Coronary artery (tissue), 2 donors: ENCODE results near the gene FAR2.

Experiments used
- DNase-seq: peaks from one replicate; pipeline ENCODE4 v3.0.0-alpha.2; 2017; ENCODE audit warnings: low spot score
- H3K27ac ChIP-seq, 2 donors: fragments of 200-600 bp; sonication (generic); one replicate each; pipeline ENCODE4 v1.5.1; 2016 to 2019
- H3K4me3 ChIP-seq: fragments of 200-600 bp; sonication (generic); 2 replicates; pipeline ENCODE4 v1.5.1; 2016; ENCODE audit warnings: mild to moderate bottlenecking, moderate library complexity
- CTCF ChIP-seq: fragments of 200-600 bp; sonication (generic); IDR thresholded peaks from one replicate; pipeline ENCODE4 v1.5.1; 2019; ENCODE audit warnings: antibody characterized with exemption

The FAR2 gene

GRCh38 chr12:29264424-29264823 is 115.3 kb downstream of the FAR2 start:
- TF ChIP-seq CTCF = no peak
- Histone ChIP-seq H3K4me3 (no peak overlapping the region), H3K27ac (no peak overlapping the region)
- DNase-seq = no peak

- TF ChIP-seq CTCF = no peak
- Histone ChIP-seq H3K27ac (no peak overlapping the region), H3K4me3 (no peak overlapping the region)
- no peak for DNase-seq
These were observed 120.8 kb downstream of the FAR2 start for GRCh38 chr12:29269706-29270408.

- H3K4me3 ChIP-seq = no peak overlapping the region
- no peak overlapping the region for H3K27ac ChIP-seq
- TF ChIP-seq CTCF = no peak
- no peak for DNase-seq
These were observed 121.4 kb downstream of the FAR2 start for GRCh38 chr12:29270446-29270845.

- no peak overlapping the region for H3K27ac ChIP-seq
- no peak for TF ChIP-seq CTCF
- no peak for DNase-seq
- H3K4me3 ChIP-seq = no peak overlapping the region
These were observed 124.2 kb downstream of the FAR2 start for GRCh38 chr12:29273178-29273843.

GRCh38 chr12:29275834-29276233 is 126.8 kb downstream of the FAR2 start:
- DNase-seq = no peak
- no peak for TF ChIP-seq CTCF
- H3K27ac ChIP-seq = no peak overlapping the region
- no peak overlapping the region for H3K4me3 ChIP-seq

- DNase-seq = no peak
- TF ChIP-seq CTCF = no peak
- Histone ChIP-seq H3K27ac (no peak overlapping the region), H3K4me3 (no peak overlapping the region)
These were observed 128.2 kb downstream of the FAR2 start for GRCh38 chr12:29277231-29277630.
